GM12878 (cell line): ENCODE data around the gene PCARE.

Source experiments
- CBFB ChIP-seq: IDR thresholded peaks from 2 replicates; pipeline ENCODE4 v1.6.1; 2016; ENCODE audit warnings: antibody characterized with exemption, low read depth
- IKZF1 ChIP-seq: fragments of 450-650 bp; conservative IDR thresholded peaks from 2 replicates; pipeline ENCODE4 v1.6.1; 2017; ENCODE audit warnings: antibody characterized with exemption, mild to moderate bottlenecking
- NFIC ChIP-seq: IDR thresholded peaks from 2 replicates; pipeline ENCODE4 v1.6.1; 2012; ENCODE audit warnings: low read depth, mild to moderate bottlenecking, inconsistent platforms, low read length, moderate library complexity
- NR2C2 ChIP-seq: IDR thresholded peaks from 2 replicates; pipeline ENCODE4 v1.6.1; 2011; ENCODE audit warnings: borderline replicate concordance, low read depth; ENCODE audit not compliant: control insufficient read depth, insufficient read length
- SMC3 ChIP-seq: IDR thresholded peaks from 2 replicates; pipeline ENCODE4 v1.6.1; 2011; ENCODE audit warnings: low read length, improper control_type of control experiment, borderline replicate concordance
- SUZ12 ChIP-seq: fragments of 200-600 bp; sonication (generic); IDR thresholded peaks from one replicate; pipeline ENCODE4 v1.6.1; 2018; ENCODE audit warnings: antibody characterized with exemption, mild to moderate bottlenecking; ENCODE audit not compliant: unreplicated experiment
- TCF3 ChIP-seq: IDR thresholded peaks from 2 replicates; pipeline ENCODE4 v1.6.1; 2012; ENCODE audit warnings: low read depth, mild to moderate bottlenecking, low read length, borderline replicate concordance; ENCODE audit not compliant: insufficient read depth
- TF ChIP-seq, protein P1 (sequence below): IDR thresholded peaks from 2 replicates; pipeline ENCODE4 v1.6.1; 2011; ENCODE audit warnings: low read depth, mild to moderate bottlenecking, low read length, moderate library complexity, borderline replicate concordance; ENCODE audit errors: extremely low read depth

DNA sequence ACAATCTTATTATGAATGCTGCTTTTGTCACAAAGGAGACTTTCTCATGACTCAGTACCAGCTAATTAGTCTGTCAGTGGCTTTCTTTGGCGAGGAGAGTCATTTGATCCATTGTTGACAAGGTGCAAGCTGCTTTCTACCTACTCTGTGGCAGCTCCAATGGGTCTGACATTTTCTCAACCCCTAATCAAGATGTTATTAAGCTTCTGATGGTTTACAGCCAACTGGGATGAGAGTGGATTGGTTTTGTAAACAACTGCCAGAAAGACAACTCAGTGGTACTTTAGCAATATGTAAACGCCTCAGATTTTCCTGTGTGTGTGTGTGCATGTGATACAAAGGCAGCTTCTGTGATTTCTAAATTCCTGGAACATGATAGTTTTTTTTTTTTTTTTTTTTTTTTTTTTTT is 32.7 kb upstream of the PCARE start:
- no peak for TF ChIP-seq SUZ12
- TF ChIP-seq, protein P1, sequence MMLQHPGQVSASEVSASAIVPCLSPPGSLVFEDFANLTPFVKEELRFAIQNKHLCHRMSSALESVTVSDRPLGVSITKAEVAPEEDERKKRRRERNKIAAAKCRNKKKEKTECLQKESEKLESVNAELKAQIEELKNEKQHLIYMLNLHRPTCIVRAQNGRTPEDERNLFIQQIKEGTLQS = no peak
- no peak for TF ChIP-seq TCF3
- no peak for TF ChIP-seq NFIC
- TF ChIP-seq IKZF1 = no peak
- no peak for TF ChIP-seq NR2C2
- no peak for TF ChIP-seq CBFB
- no peak for TF ChIP-seq SMC3
